OCI-LY1 (cell line): ENCODE data around the gene ERCC6.

ENCODE experiments used
- CTCF ChIP-seq: fragments of 200-600 bp; sonication (generic), shearing (Covaris generic); IDR thresholded peaks from 2 replicates; pipeline ENCODE4 v1.5.1; 2017; ENCODE audit warnings: mild to moderate bottlenecking, antibody characterized with exemption, low read length, moderate library complexity, mixed read lengths
- EZH2 ChIP-seq: fragments of 200-600 bp; sonication (generic), shearing (Covaris generic); IDR thresholded peaks from 2 replicates; pipeline ENCODE4 v1.8.0; 2017; ENCODE audit warnings: borderline replicate concordance, mixed run types, mild to moderate bottlenecking, antibody characterized with exemption, low read length, moderate library complexity, mixed read lengths

GRCh38 chr10:49471532-49471931 lies 67.4 kb downstream of the ERCC6 start:
- TF ChIP-seq CTCF = no peak
- TF ChIP-seq EZH2 = no peak
